ENCODE data around the gene CUEDC1. TPM values are rescaled to one million over a fixed set of nuclear protein-coding genes. Genes with fewer than 3 reads are reported as not detected.
A peak's percentile ranks its signal among the peaks of the same experiment; 100 is the strongest.
"Not testable (repeated sequence)": the region's sequence is repeated elsewhere in the genome, so short reads cannot be mapped to it uniquely, and the experiment has no call there.

The CUEDC1 gene
- total and polyA plus RNA-seq, 2 experiments from 2014 or later: 11.1 to 13.6 TPM

GRCh38 chr17:57852092-57852954, 102.9 kb downstream of the CUEDC1 start:
- Histone ChIP-seq H3K9me2 (ENCODE audit: insufficient read depth) (no peaks in the 10 kb centered on the region), H3K4me3 (no peak overlapping the region), H3K4me1 (ENCODE audit: insufficient read depth) (peaks cover 14% of the 10 kb centered on the region), H3K9ac (no peak overlapping the region), H3F3A (ENCODE audit: insufficient read depth) (peaks cover 15% of the 10 kb centered on the region), H3K27me3 (replicated peaks; ENCODE audit: insufficient read depth) (no peaks in the 10 kb centered on the region), H3K27ac (no peak overlapping the region), H3K36me3 (ENCODE audit: low read depth) (no peaks in the 10 kb centered on the region), H4K20me1 (ENCODE audit: insufficient read depth) (no peaks in the 10 kb centered on the region), H3K79me2 (ENCODE audit: insufficient read depth) (peaks cover 25% of the 10 kb centered on the region), H2AFZ (no peak overlapping the region), H3K4me2 (ENCODE audit: unreplicated experiment) (no peak overlapping the region), H3K9me3 (ENCODE audit: low read depth) (no peaks in the 10 kb centered on the region)
- WGBS, 2 experiments (ENCODE audit: low coverage in 1 of 2, low lambda C conversion rate in 2 of 2, missing lambda C conversion rate in 2 of 2): 71 to 74% methylated on average over 9 of the region's 9 CpGs
- TF ChIP-seq EZH2 (IDR thresholded peaks at IDR 0.05; ENCODE audit: insufficient read depth, poor library complexity, severe bottlenecking) (no peak), EZH2phosphoT487 (IDR thresholded peaks at IDR 0.05; ENCODE audit: insufficient read depth, low read depth) (no peak)
- DNase-seq: no peak
- in situ Hi-C loops (cut with MboI): loop anchor here (5.0 kb wide), 1 partner anchor 145 kb away; no protein-coding TSS in a partner anchor

GRCh38 chr17:57849874-57850754, 105.1 kb downstream of the CUEDC1 start, which contains the start of gene MRPS23:
Gene MRPS23, minus strand, starts transcription at chr17:57850044. Its CDS starts 34 bp downstream, at chr17:57850010.
- peak within 1 kb of the TSS; percentile 99 for H3K4me3 ChIP-seq
- no peaks in the 10 kb centered on the region for H3K27me3 ChIP-seq (replicated peaks; ENCODE audit: insufficient read depth)
- H3K9me2 ChIP-seq (ENCODE audit: insufficient read depth): no peaks in the 10 kb centered on the region
- no peaks in the 10 kb centered on the region for H4K20me1 ChIP-seq (ENCODE audit: insufficient read depth)
- H3K27ac ChIP-seq: peak within 1 kb of the TSS; percentile 83
- peaks cover 38% of the 10 kb centered on the region for H3K79me2 ChIP-seq (ENCODE audit: insufficient read depth)
- H3K36me3 ChIP-seq (ENCODE audit: low read depth): peaks cover 7% of the 10 kb centered on the region; the same call in 1 of the 2 replicates
- H3K4me1 ChIP-seq (ENCODE audit: insufficient read depth): peaks cover 14% of the 10 kb centered on the region
- in situ Hi-C loops (cut with MboI): loop anchor here (5.0 kb wide), 1 partner anchor 147 kb away; no protein-coding TSS in a partner anchor
- WGBS, 2 experiments (ENCODE audit: low coverage in 1 of 2, low lambda C conversion rate in 2 of 2, missing lambda C conversion rate in 2 of 2): 0 to 1% methylated on average over 54 to 57 of the region's 57 CpGs
- H3K4me2 ChIP-seq (ENCODE audit: unreplicated experiment): peak within 1 kb of the TSS; percentile 98
- DNase-seq: peak; percentile 100
- H3F3A ChIP-seq (ENCODE audit: insufficient read depth): peaks cover 15% of the 10 kb centered on the region
- H3K9me3 ChIP-seq (ENCODE audit: low read depth): no peaks in the 10 kb centered on the region
- H2AFZ ChIP-seq: peak within 1 kb of the TSS; percentile 98
- TF ChIP-seq EZH2phosphoT487 (IDR thresholded peaks at IDR 0.05; ENCODE audit: insufficient read depth, low read depth): no peak
- no peak for TF ChIP-seq EZH2 (IDR thresholded peaks at IDR 0.05; ENCODE audit: insufficient read depth, poor library complexity, severe bottlenecking)
- peak within 1 kb of the TSS; percentile 90 for H3K9ac ChIP-seq

GRCh38 chr17:57849163-57849873, 105.9 kb downstream of the CUEDC1 start:
- no peaks in the 10 kb centered on the region for H3K9me2 ChIP-seq (ENCODE audit: insufficient read depth)
- H4K20me1 ChIP-seq (ENCODE audit: insufficient read depth): no peaks in the 10 kb centered on the region
- H3K9ac ChIP-seq: peak overlapping the region; percentile 90
- H3K79me2 ChIP-seq (ENCODE audit: insufficient read depth): peaks cover 42% of the 10 kb centered on the region
- H2AFZ ChIP-seq: peak overlapping the region; percentile 98
- TF ChIP-seq EZH2phosphoT487 (IDR thresholded peaks at IDR 0.05; ENCODE audit: insufficient read depth, low read depth): no peak
- TF ChIP-seq EZH2 (IDR thresholded peaks at IDR 0.05; ENCODE audit: insufficient read depth, poor library complexity, severe bottlenecking): no peak
- H3K9me3 ChIP-seq (ENCODE audit: low read depth): no peaks in the 10 kb centered on the region
- H3K4me2 ChIP-seq (ENCODE audit: unreplicated experiment): peak overlapping the region; percentile 98
- peaks cover 15% of the 10 kb centered on the region for H3F3A ChIP-seq (ENCODE audit: insufficient read depth)
- no peaks in the 10 kb centered on the region for H3K27me3 ChIP-seq (replicated peaks; ENCODE audit: insufficient read depth)
- peak overlapping the region; percentile 99 for H3K4me3 ChIP-seq
- in situ Hi-C loops (cut with MboI): no loop called here
- H3K4me1 ChIP-seq (ENCODE audit: insufficient read depth): peaks cover 14% of the 10 kb centered on the region
- 10 to 12% methylated on average over 27 of the region's 27 CpGs for WGBS, 2 experiments (ENCODE audit: low coverage in 1 of 2, low lambda C conversion rate in 2 of 2, missing lambda C conversion rate in 2 of 2)
- peak overlapping the region; percentile 49 for H3K27ac ChIP-seq
- DNase-seq: peak; percentile 32
- H3K36me3 ChIP-seq (ENCODE audit: low read depth): peaks cover 8% of the 10 kb centered on the region; the same call in 1 of the 2 replicates

GRCh38 chr17:57846056-57846945, 108.9 kb downstream of the CUEDC1 start:
- peaks cover 12% of the 10 kb centered on the region; the same call in 1 of the 2 replicates for H3K36me3 ChIP-seq (ENCODE audit: low read depth)
- H2AFZ ChIP-seq; H3K27ac ChIP-seq; H3F3A ChIP-seq (ENCODE audit: insufficient read depth); in situ Hi-C loops (cut with MboI); H3K9me2 ChIP-seq (ENCODE audit: insufficient read depth); H4K20me1 ChIP-seq (ENCODE audit: insufficient read depth); DNase-seq; H3K9me3 ChIP-seq (ENCODE audit: low read depth); H3K4me3 ChIP-seq; H3K9ac ChIP-seq; H3K4me2 ChIP-seq (ENCODE audit: unreplicated experiment); H3K27me3 ChIP-seq (replicated peaks; ENCODE audit: insufficient read depth): not testable (repeated sequence)
- peaks cover 68% of the 10 kb centered on the region for H3K79me2 ChIP-seq (ENCODE audit: insufficient read depth)
- H3K4me1 ChIP-seq (ENCODE audit: insufficient read depth): peaks cover 13% of the 10 kb centered on the region
- 71 to 81% methylated on average over 7 to 26 of the region's 32 CpGs for WGBS, 2 experiments (ENCODE audit: low coverage in 1 of 2, low lambda C conversion rate in 2 of 2, missing lambda C conversion rate in 2 of 2)
